Trophoblast cell (in vitro differentiated cells and primary cell): ENCODE data around the gene RIPOR3.

Experiments
- DNase-seq, 2 donors: peaks; one replicate each; pipeline ENCODE4 v3.0.0-alpha.2; 2016
- H2AFZ ChIP-seq: 2 replicates; pipeline ENCODE4 v1.6.1; 2013; ENCODE audit warnings: low read length, moderate library complexity, mild to moderate bottlenecking; ENCODE audit not compliant: insufficient read depth, poor library complexity
- H2AK5ac ChIP-seq: 2 replicates; pipeline ENCODE4 v1.6.1; 2013; ENCODE audit warnings: mild to moderate bottlenecking, low read length
- H2BK120ac ChIP-seq: 2 replicates; pipeline ENCODE4 v1.6.1; 2013; ENCODE audit warnings: low read length, mild to moderate bottlenecking, moderate library complexity; ENCODE audit not compliant: insufficient read depth, poor library complexity
- H2BK12ac ChIP-seq: 2 replicates; pipeline ENCODE4 v1.6.1; 2013; ENCODE audit warnings: mild to moderate bottlenecking, low read length, moderate library complexity
- H2BK5ac ChIP-seq: 2 replicates; pipeline ENCODE4 v1.6.1; 2013; ENCODE audit warnings: low read length, low read depth, moderate library complexity, mild to moderate bottlenecking; ENCODE audit not compliant: poor library complexity
- H3K14ac ChIP-seq: 2 replicates; pipeline ENCODE4 v1.6.1; 2013; ENCODE audit warnings: mild to moderate bottlenecking, low read length
- H3K18ac ChIP-seq: 2 replicates; pipeline ENCODE4 v1.6.1; 2013; ENCODE audit warnings: mild to moderate bottlenecking, low read length
- H3K23ac ChIP-seq: 2 replicates; pipeline ENCODE4 v1.6.1; 2013; ENCODE audit warnings: low read length
- H3K27ac ChIP-seq: 2 replicates; pipeline ENCODE4 v1.5.1; 2013; ENCODE audit warnings: low read depth, mild to moderate bottlenecking, inconsistent platforms, low read length, moderate library complexity
- H3K27me3 ChIP-seq: 2 replicates; pipeline ENCODE4 v1.6.1; 2013; ENCODE audit warnings: inconsistent platforms, mild to moderate bottlenecking, low read length, moderate library complexity; ENCODE audit not compliant: insufficient read depth
- H3K36me3 ChIP-seq, 2 experiments: 1 replicate in 1 of 2; 2 replicates in 1 of 2; pipeline ENCODE4 v1.6.1; 2013; ENCODE audit warnings: low read length in 2 of 2, mild to moderate bottlenecking in 2 of 2, moderate library complexity in 1 of 2; ENCODE audit not compliant: insufficient read depth in 2 of 2, control insufficient read depth in 1 of 2
- H3K4ac ChIP-seq: 2 replicates; pipeline ENCODE4 v1.6.1; 2013; ENCODE audit warnings: low read depth, mild to moderate bottlenecking, low read length, moderate library complexity
- H3K4me1 ChIP-seq, 2 experiments: 1 replicate in 1 of 2; 2 replicates in 1 of 2; pipeline ENCODE4 v1.6.1; 2013; ENCODE audit warnings: low read length in 2 of 2, mild to moderate bottlenecking in 2 of 2, moderate library complexity in 1 of 2; ENCODE audit not compliant: insufficient read depth in 2 of 2, control insufficient read depth in 1 of 2
- H3K4me2 ChIP-seq: 2 replicates; pipeline ENCODE4 v1.6.1; 2013; ENCODE audit warnings: inconsistent platforms, mild to moderate bottlenecking, low read length, moderate library complexity
- H3K4me3 ChIP-seq: 2 replicates; pipeline ENCODE4 v1.5.1; 2013; ENCODE audit warnings: mild to moderate bottlenecking, low read depth, low read length, inconsistent platforms
- H3K79me1 ChIP-seq: one replicate; pipeline ENCODE4 v1.6.1; 2013; ENCODE audit warnings: low read length
- H3K79me2 ChIP-seq: 2 replicates; pipeline ENCODE4 v1.6.1; 2013; ENCODE audit warnings: low read length, mild to moderate bottlenecking; ENCODE audit not compliant: control insufficient read depth, insufficient read depth, poor library complexity
- H3K9ac ChIP-seq: 2 replicates; pipeline ENCODE4 v1.6.1; 2013; ENCODE audit warnings: mild to moderate bottlenecking, low read length
- H3K9me3 ChIP-seq: 2 replicates; pipeline ENCODE4 v1.6.1; 2013; ENCODE audit warnings: low read depth, mild to moderate bottlenecking, control low read depth, inconsistent platforms, low read length; ENCODE audit not compliant: insufficient read depth
- H4K12ac ChIP-seq: 2 replicates; pipeline ENCODE4 v1.6.1; 2013; ENCODE audit warnings: low read depth, mild to moderate bottlenecking, low read length, moderate library complexity
- H4K8ac ChIP-seq: 2 replicates; pipeline ENCODE4 v1.6.1; 2013; ENCODE audit warnings: low read depth, mild to moderate bottlenecking, low read length, moderate library complexity
- H4K91ac ChIP-seq: one replicate; pipeline ENCODE4 v1.6.1; 2013; ENCODE audit warnings: low read depth, mild to moderate bottlenecking, low read length, moderate library complexity
- whole genome bisulfite sequencing: extraction: QIAGEN DNeasy Blood & Tissue Kit; methylation state at CpG from one replicate; pipeline ENCODE4 v1.1.7; 2013; ENCODE audit warnings: missing lambda C conversion rate; ENCODE audit not compliant: insufficient read length, insufficient coverage; ENCODE audit errors: extremely low coverage; 5-methylcytosine and 5-hydroxymethylcytosine counted together

The RIPOR3 gene

DNA sequence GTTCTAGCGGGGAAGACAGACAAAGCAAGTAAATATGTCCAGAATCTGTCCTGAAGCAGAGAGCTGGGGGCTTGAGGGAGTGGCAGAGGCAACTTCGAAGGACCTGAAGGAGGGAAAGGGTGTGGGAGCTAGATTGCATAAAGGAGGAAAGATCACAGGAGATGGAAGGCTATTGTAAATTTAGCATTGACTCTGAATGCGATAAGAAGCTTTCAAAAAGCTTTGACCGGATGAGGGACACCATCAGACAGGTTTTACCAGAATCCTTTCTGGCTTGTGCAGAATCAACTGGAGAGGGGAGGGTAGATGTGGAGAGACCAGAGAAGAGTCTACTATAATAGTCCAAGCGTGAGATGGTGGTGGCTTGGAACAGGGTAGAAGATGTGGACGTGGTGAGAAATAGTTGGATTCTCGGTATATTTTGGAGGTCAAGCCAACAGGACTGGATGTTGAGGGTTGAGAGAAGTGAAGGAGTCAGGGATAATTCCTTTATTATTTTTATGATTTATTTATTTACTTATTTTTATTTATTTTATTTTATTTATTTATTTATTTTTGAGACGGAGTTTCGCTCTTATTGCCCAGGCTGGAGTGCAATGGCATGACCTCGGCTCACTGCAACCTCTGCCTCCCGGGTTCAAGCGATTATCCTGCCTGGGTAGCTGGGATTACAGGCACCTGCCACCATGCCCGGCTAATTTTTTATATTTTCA lies 19.9 kb upstream of the RIPOR3 start:
- Histone ChIP-seq H3K9ac (no peak overlapping the region), H3K27ac (peak overlapping the region; percentile 50), H3K14ac (no peak overlapping the region), H2BK12ac (no peak overlapping the region), H3K18ac (no peak overlapping the region), H3K27me3 (no peaks in the 10 kb centered on the region), H3K36me3 (no peaks in the 10 kb centered on the region), H4K8ac (no peak overlapping the region), H3K79me2 (no peaks in the 10 kb centered on the region), H3K4me3 (no peak overlapping the region), H2AK5ac (no peak overlapping the region), H3K9me3 (no peaks in the 10 kb centered on the region), H3K23ac (no peak overlapping the region), H2BK5ac (no peak overlapping the region), H4K12ac (no peak overlapping the region), H2BK120ac (no peak overlapping the region), H2AFZ (no peak overlapping the region), H3K4ac (no peak overlapping the region), H3K4me1 (peaks cover 9 to 17% of the 10 kb centered on the region in 2 experiments), H3K4me2 (peak overlapping the region; percentile 26), H3K79me1 (peaks cover 4% of the 10 kb centered on the region), H4K91ac (peak overlapping the region; percentile 16)
- DNase-seq = peak; percentile 83 to 97
- no CpG with 5 or more reads among the region's 13 CpGs for WGBS

DNA sequence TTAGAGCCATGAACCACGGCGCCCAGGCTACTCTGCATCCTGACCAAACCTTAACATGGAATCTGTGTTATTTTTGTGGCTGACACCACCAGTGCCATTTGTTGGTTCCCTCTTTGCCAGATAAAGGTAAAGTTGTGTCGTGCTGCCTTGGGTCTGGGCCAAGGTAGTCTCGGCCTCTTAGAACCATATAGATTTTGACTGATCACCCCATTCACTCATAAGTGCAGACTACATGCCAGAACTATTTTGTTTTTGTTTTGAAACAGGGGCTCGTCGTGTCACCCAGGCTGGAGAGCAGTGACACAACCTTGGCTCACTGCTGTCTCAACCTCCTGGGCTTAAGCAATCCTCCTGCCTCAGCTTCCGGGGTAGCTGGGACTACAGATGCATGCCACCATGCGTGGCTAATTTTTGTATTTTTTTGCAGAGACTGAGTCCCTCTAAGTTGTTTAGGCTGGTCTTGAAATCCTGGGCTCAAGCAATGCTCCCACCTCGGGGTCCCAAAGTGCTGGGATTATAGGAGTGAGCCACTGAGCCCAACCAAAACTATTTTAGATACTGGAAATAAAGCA lies 19.2 kb upstream of the RIPOR3 start:
- no peak overlapping the region for H4K12ac ChIP-seq
- H3K79me1 ChIP-seq = peaks cover 4% of the 10 kb centered on the region
- H2BK120ac ChIP-seq = peak overlapping the region; percentile 33
- peak overlapping the region; percentile 58 for H4K8ac ChIP-seq
- H2AK5ac ChIP-seq = peak overlapping the region; percentile 18
- no peak overlapping the region for H3K4me3 ChIP-seq
- peak overlapping the region; percentile 8 for H2BK5ac ChIP-seq
- peak overlapping the region; percentile 16 for H4K91ac ChIP-seq
- no peaks in the 10 kb centered on the region for H3K79me2 ChIP-seq
- peak overlapping the region; percentile 3 for H3K4ac ChIP-seq
- H3K27ac ChIP-seq = peak overlapping the region; percentile 50
- WGBS = no CpG with 5 or more reads among the region's 9 CpGs
- H3K18ac ChIP-seq = no peak overlapping the region
- no peaks in the 10 kb centered on the region for H3K27me3 ChIP-seq
- no peaks in the 10 kb centered on the region for H3K36me3 ChIP-seq
- no peak overlapping the region for H2AFZ ChIP-seq
- H3K9ac ChIP-seq = no peak overlapping the region
- H3K4me2 ChIP-seq = peak overlapping the region; percentile 26
- peak overlapping the region; percentile 45 for H3K14ac ChIP-seq
- H3K9me3 ChIP-seq = no peaks in the 10 kb centered on the region
- no peak overlapping the region for H2BK12ac ChIP-seq
- peak; percentile 78 to 86 for DNase-seq
- H3K23ac ChIP-seq = no peak overlapping the region
- H3K4me1 ChIP-seq = peaks cover 9 to 16% of the 10 kb centered on the region in 2 experiments

DNA sequence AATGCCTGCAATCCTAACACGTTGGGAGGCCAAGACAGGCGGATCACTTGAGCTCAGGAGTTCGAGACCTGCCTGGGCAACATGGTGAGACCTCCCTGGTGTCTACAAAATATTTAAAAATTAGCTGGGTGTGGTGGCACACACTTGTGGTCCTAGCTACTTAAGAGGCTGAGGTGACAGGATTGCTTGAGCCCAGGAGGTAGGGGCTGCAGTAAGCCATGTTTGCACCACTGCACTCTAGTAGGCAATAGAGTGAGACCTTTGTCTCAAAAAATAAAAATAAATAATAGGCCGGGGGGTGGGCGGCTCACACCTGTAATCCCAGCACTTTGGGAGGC lies 18.3 kb upstream of the RIPOR3 start:
- H3K9ac ChIP-seq = no peak overlapping the region
- no peak overlapping the region for H2BK120ac ChIP-seq
- H3K4me1 ChIP-seq = peaks cover 7 to 15% of the 10 kb centered on the region in 2 experiments
- H2BK5ac ChIP-seq = no peak overlapping the region
- H3K18ac ChIP-seq = no peak overlapping the region
- H3K23ac ChIP-seq = no peak overlapping the region
- H2AFZ ChIP-seq = no peak overlapping the region
- H4K12ac ChIP-seq = no peak overlapping the region
- peaks cover 4% of the 10 kb centered on the region for H3K79me1 ChIP-seq
- no peak for DNase-seq
- H3K4ac ChIP-seq = no peak overlapping the region
- no CpG with 5 or more reads among the region's 5 CpGs for WGBS
- no peaks in the 10 kb centered on the region for H3K36me3 ChIP-seq
- H3K4me3 ChIP-seq = no peak overlapping the region
- no peak overlapping the region for H2BK12ac ChIP-seq
- no peak overlapping the region for H2AK5ac ChIP-seq
- H3K4me2 ChIP-seq = no peak overlapping the region
- no peaks in the 10 kb centered on the region for H3K9me3 ChIP-seq
- no peak overlapping the region for H3K14ac ChIP-seq
- H3K27ac ChIP-seq = no peak overlapping the region
- no peaks in the 10 kb centered on the region for H3K79me2 ChIP-seq
- H3K27me3 ChIP-seq = no peaks in the 10 kb centered on the region
- no peak overlapping the region for H4K91ac ChIP-seq
- H4K8ac ChIP-seq = no peak overlapping the region

DNA sequence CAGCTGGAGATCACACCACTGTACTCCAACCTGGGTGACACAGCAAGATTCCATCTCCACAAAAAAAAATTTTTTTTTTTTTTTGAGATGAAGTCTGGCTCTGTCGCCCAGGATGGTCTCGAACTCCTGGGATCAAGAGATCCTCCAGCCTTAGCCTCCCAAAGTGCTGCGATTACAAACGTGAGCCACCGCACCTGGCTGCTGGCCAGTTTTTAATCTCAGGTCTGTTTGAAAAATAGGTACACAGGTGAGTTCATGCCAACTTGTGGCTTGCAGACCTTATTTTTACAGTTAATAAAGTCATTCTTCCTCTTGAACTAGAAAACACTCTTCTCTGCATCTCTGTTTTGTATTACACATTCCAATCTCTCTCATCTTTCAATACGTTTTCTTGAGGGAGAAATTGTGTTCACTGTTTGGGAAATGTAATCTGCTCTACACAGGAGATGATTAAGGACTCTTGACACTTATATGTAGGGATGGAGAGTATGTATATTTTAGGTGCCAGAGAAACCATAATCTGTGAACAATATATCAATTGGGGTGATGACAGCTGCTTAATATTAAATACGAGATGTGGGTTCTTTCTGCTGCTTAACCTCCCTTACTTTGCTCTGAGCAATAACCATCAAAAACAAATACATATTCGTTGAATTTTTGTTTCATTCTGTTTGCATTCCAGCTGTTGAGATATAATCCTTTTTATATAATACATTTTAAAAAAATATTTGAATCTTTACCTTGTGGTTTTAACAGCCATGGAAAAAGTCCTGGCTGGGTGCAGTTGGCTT lies 17.7 kb upstream of the RIPOR3 start:
- Histone ChIP-seq H2BK12ac (no peak overlapping the region), H3K79me1 (peaks cover 2% of the 10 kb centered on the region), H4K8ac (no peak overlapping the region), H3K36me3 (no peaks in the 10 kb centered on the region), H2AK5ac (no peak overlapping the region), H3K18ac (no peak overlapping the region), H3K4ac (no peak overlapping the region), H3K9ac (no peak overlapping the region), H3K4me3 (no peak overlapping the region), H2BK120ac (no peak overlapping the region), H2AFZ (no peak overlapping the region), H2BK5ac (no peak overlapping the region), H4K91ac (no peak overlapping the region), H3K14ac (no peak overlapping the region), H3K4me1 (peaks cover 7 to 15% of the 10 kb centered on the region in 2 experiments), H3K4me2 (no peak overlapping the region), H3K27ac (no peak overlapping the region), H3K79me2 (no peaks in the 10 kb centered on the region), H3K9me3 (no peaks in the 10 kb centered on the region), H4K12ac (no peak overlapping the region), H3K23ac (no peak overlapping the region), H3K27me3 (no peaks in the 10 kb centered on the region)
- no CpG with 5 or more reads among the region's 8 CpGs for WGBS
- no peak for DNase-seq
